Peyer's patch (tissue), 4 donors: ENCODE results near the gene SNX20. TPM values are rescaled to one million over a fixed set of nuclear protein-coding genes. Genes with fewer than 3 reads are reported as not detected.
A peak's percentile ranks its signal among the peaks of the same experiment; 100 is the strongest.

Experiments used
- DNase-seq, 3 donors: peaks; one replicate each; pipeline ENCODE4 v3.0.0-alpha.2; 2017 to 2019
- H3K27ac ChIP-seq, 4 donors: fragments of 200-600 bp; sonication (generic); one replicate each; pipeline ENCODE4 v1.5.1; 2016 to 2019
- H3K27me3 ChIP-seq, 2 donors: fragments of 200-600 bp; sonication (generic); one replicate each; pipeline ENCODE4 v1.5.1; 2019
- H3K36me3 ChIP-seq, 3 donors: fragments of 200-600 bp; sonication (generic); one replicate each; pipeline ENCODE4 v1.5.1; 2016 to 2019
- H3K4me1 ChIP-seq, 4 donors: fragments of 200-600 bp; sonication (generic); one replicate each; pipeline ENCODE4 v1.5.1; 2016 to 2019
- H3K4me3 ChIP-seq, 4 donors: fragments of 200-600 bp; sonication (generic); 1 replicate in 3 of 4; 2 replicates in 1 of 4; pipeline ENCODE4 v1.5.1; 2016 to 2019; ENCODE audit warnings: mild to moderate bottlenecking in 1 of 4
- H3K9me3 ChIP-seq, 4 donors: fragments of 200-600 bp; sonication (generic); one replicate each; pipeline ENCODE4 v1.5.1; 2016 to 2019; ENCODE audit warnings: mild to moderate bottlenecking in 1 of 4
- POLR2A ChIP-seq, 2 donors: fragments of 450-650 bp; IDR thresholded peaks; one replicate each; pipeline ENCODE4 v1.5.1; 2017; ENCODE audit warnings: antibody characterized with exemption in 2 of 2, mild to moderate bottlenecking in 2 of 2, moderate library complexity in 2 of 2
- total RNA-seq, 4 donors: library from RNA; depleted of rRNA; stranded (reverse); fragments of >200 nt; gene quantifications; one replicate each; pipeline ENCODE4 v1.1.0, GENCODE V29; 2016
- TF ChIP-seq, protein P1 (sequence below), 6 experiments: fragments of 450-650 bp in 4 of 6; fragments of 200-600 bp in 2 of 6; sonication (generic) in 1 of 6; IDR thresholded peaks; one replicate each; pipeline ENCODE4 v1.5.1; 2017 to 2019; ENCODE audit warnings: antibody characterized with exemption in 6 of 6, mild to moderate bottlenecking in 3 of 6, moderate library complexity in 1 of 6

The SNX20 gene
- total RNA-seq, 4 donors from 2014 or later, result 1.3 to 10.7 (median 2.3) TPM

DNA sequence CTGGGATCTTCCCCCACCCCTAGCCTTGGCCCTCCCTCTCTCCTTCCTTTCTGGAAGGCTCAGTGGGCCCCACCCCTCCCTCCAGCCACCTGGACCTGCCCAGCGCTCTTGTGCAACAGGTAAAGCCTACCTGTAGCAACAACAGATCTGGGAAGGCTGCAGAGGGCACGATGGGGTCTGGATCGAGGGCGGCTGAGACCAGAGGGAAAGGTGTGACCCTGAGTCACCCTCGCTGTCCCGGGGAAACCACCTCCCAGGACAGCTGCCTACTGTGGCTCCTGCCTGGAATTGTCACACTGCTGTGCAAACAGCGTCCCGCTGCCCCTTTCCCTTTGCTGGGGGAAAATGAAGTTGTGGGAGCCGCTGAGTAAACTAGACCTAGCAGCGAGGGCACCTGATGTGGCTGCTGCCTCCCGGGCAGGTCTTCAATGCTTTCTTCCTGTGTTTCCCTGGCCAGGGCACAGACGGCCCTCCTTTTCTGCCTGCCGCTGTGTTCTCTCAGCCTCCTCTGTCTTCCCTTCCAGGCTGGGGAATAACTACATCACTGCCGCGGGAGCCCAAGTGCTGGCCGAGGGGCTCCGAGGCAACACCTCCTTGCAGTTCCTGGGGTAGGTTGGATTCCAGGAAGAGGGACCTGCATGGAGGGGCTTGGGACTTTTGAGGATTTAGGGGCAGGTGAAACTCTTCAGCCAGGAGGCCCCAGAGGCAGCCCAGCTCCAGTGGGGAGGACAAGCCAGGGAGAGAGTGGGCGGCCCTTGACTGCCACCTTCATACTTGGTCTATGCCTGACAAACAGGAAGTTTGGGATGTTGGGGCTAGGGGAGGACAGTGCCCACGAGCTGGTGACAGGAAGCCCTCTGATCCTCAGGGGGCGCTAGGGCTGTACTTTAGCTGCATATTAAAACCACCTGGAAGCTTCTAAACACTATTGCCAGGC, 38.6 kb upstream of the SNX20 start:
- Histone ChIP-seq H3K27ac (no peak overlapping the region), H3K36me3 (no peaks in the 10 kb centered on the region), H3K27me3 (no peaks in the 10 kb centered on the region), H3K4me1 (peaks cover 0 to 3% (median 0%) of the 10 kb centered on the region in 4 donors), H3K4me3 (peak overlapping the region in 1 of 4 donors; percentile 15), H3K9me3 (peaks cover 0 to 4% (median 0%) of the 10 kb centered on the region in 4 donors)
- TF ChIP-seq POLR2A (IDR thresholded peaks at IDR 0.05), result no peak
- TF ChIP-seq, protein P1, sequence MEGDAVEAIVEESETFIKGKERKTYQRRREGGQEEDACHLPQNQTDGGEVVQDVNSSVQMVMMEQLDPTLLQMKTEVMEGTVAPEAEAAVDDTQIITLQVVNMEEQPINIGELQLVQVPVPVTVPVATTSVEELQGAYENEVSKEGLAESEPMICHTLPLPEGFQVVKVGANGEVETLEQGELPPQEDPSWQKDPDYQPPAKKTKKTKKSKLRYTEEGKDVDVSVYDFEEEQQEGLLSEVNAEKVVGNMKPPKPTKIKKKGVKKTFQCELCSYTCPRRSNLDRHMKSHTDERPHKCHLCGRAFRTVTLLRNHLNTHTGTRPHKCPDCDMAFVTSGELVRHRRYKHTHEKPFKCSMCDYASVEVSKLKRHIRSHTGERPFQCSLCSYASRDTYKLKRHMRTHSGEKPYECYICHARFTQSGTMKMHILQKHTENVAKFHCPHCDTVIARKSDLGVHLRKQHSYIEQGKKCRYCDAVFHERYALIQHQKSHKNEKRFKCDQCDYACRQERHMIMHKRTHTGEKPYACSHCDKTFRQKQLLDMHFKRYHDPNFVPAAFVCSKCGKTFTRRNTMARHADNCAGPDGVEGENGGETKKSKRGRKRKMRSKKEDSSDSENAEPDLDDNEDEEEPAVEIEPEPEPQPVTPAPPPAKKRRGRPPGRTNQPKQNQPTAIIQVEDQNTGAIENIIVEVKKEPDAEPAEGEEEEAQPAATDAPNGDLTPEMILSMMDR (IDR thresholded peaks at IDR 0.05), result no peak
- DNase-seq, result no peak

- H3K4me3 ChIP-seq, result no peak overlapping the region
- no peak for DNase-seq
- H3K36me3 ChIP-seq, result no peaks in the 10 kb centered on the region
- no peaks in the 10 kb centered on the region for H3K9me3 ChIP-seq
- TF ChIP-seq, protein P1 (IDR thresholded peaks at IDR 0.05), result no peak
- TF ChIP-seq POLR2A (IDR thresholded peaks at IDR 0.05), result no peak
- H3K27ac ChIP-seq, result no peak overlapping the region
- no peaks in the 10 kb centered on the region for H3K27me3 ChIP-seq
- peaks cover 0 to 3% (median 0%) of the 10 kb centered on the region in 4 donors for H3K4me1 ChIP-seq
These were observed 37.8 kb upstream of the SNX20 start for GRCh38 chr16:50718761-50719400.

GRCh38 chr16:50718061-50718760, 37.1 kb upstream of the SNX20 start:
- no peak overlapping the region for H3K27ac ChIP-seq
- TF ChIP-seq, protein P1 (IDR thresholded peaks at IDR 0.05), result no peak
- TF ChIP-seq POLR2A (IDR thresholded peaks at IDR 0.05), result no peak
- DNase-seq, result no peak

DNA sequence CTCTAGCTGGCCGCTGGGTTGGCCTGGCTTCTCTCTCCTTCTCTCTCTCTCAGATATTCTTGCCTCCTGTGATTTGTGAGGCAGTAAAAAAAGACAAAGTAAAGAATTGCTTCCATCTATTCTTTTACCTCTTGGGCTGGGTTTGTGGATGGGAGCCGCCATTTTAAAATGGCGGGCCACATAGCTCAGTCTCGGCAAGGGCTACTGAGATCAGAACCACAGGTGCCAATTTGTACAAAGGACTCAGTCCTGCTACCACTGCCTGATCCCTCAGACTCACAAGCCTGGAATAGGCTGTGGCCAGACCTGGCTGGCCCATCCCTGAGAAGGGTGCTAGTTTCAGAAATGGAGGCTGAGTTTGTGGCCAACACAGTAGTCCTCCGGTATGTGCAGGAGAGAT, 36.4 kb upstream of the SNX20 start:
- Histone ChIP-seq H3K36me3 (no peaks in the 10 kb centered on the region), H3K9me3 (no peaks in the 10 kb centered on the region)

More at GRCh38 chr16:50718061-50718760, 37.1 kb upstream of the SNX20 start:
- Histone ChIP-seq H3K4me1 (peaks cover 0 to 3% (median 0%) of the 10 kb centered on the region in 4 donors), H3K36me3 (no peaks in the 10 kb centered on the region), H3K9me3 (no peaks in the 10 kb centered on the region), H3K27me3 (no peaks in the 10 kb centered on the region), H3K4me3 (no peak overlapping the region)

DNA sequence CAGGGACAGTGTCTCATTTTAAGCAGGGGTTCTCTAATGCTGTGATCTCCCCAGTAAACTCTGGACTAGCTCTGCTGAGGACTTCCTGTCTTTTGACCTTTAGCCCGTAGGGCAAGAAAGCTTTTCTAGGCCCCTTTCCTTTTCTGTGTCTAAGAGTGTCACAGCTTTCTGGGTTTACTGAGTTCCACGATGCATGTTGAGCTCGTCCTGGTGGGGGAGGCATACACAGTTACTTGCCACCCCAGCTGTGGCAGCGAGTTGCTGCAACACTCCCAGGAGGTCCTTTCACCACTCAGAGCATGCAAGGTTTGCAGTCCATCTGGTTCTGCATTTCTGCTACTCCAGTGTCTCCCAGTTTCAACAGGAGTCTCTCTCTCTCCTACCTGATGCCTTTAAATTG, 36.0 kb upstream of the SNX20 start:
- no peak for DNase-seq
- Histone ChIP-seq H3K9me3 (no peaks in the 10 kb centered on the region), H3K36me3 (no peaks in the 10 kb centered on the region)

More for the DNA sequence above, 36.4 kb upstream of the SNX20 start:
- no peak for DNase-seq
- H3K4me1 ChIP-seq, result peaks cover 0 to 3% (median 0%) of the 10 kb centered on the region in 4 donors
- no peak for TF ChIP-seq POLR2A (IDR thresholded peaks at IDR 0.05)
- TF ChIP-seq, protein P1 (IDR thresholded peaks at IDR 0.05), result no peak
- no peaks in the 10 kb centered on the region for H3K27me3 ChIP-seq
- no peak overlapping the region for H3K4me3 ChIP-seq
- no peak overlapping the region for H3K27ac ChIP-seq

More for the DNA sequence above, 36.0 kb upstream of the SNX20 start:
- no peak for TF ChIP-seq POLR2A (IDR thresholded peaks at IDR 0.05)
- TF ChIP-seq, protein P1 (IDR thresholded peaks at IDR 0.05), result no peak
- H3K4me1 ChIP-seq, result peaks cover 0 to 3% (median 0%) of the 10 kb centered on the region in 4 donors
- no peak overlapping the region for H3K4me3 ChIP-seq
- no peaks in the 10 kb centered on the region for H3K27me3 ChIP-seq
- no peak overlapping the region for H3K27ac ChIP-seq
